ENCODE data around the gene GRIK4.
A peak's percentile ranks its signal among the peaks of the same experiment; 100 is the strongest.

Gene GRIK4

GRCh38 chr11:120883404-120884080, 372.0 kb downstream of the GRIK4 start:
- no peak for DNase-seq (ENCODE audit: low read depth)

DNA sequence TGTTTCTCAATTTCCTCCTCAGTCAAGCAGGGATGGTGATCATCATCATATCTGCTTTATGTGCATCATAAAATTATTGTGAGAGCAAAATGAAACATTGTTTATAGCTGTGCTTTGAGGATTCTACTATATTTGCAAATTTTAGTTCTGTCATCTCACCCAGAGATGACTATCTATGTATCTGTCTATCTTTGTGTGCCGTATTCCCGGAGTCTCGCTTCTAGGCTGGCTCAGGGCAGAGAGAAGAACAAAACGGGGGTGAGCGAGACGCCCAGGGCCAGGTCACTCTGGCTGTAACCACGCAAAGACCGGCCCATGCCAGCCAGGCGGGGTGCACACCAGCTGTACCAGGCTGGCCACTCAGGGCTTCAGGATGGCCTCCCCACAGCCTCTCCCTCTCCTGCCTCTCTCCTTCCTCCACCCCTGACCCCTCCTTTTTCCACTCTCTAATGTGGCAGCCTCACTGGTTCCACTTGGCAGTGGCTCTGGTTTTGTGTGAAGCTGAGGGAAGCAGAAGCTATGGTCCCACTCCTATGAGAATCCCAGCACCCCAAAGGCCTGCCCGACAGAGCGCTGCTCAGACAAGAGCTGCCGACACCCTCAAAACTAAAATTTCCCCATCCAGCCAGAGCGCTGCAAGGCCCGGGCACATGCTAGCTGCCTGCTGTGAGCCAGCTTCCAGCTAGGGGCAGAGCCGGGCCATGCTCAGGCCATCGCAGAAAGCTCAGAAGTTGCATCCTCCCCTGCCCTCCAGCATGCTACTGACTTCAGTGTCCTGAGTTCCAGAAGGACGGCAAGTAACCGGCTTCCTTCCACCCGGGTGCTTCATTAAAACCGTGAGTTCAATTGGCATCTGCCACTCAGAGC, 372.8 kb downstream of the GRIK4 start:
- DNase-seq (ENCODE audit: low read depth), result no peak

DNA sequence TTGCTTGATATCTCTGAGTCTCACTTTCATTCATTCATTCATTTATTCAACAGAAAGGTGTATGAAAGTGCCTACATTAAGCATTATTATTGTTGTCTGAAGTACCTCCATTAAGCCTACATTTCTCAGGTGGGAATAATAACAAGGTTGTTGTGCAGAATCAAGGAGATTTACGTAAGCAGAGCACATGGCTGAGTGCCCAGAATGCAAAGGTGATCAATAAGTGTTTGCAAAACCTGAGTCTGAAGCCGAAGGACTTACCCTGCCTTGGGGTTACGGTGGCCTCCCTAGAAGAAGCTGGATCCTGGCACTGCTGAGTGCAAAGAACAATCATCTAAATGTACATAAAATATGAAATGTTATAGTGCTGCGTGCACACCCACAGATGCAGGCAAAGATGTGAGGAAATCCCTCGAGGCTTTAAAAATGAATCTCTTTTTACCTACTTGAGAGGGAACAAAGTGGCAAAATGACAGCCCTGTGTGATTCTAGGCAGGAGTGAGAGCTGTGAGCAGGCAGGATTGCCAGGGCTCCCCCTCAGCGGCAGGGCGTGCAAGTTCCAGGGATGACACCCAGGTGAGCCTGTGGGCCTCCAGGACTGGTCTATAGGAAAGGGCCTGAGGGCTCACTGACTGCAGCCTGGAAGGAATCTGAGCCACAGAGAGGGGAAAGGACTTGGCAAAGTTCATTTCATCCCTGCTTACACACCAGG, 379.2 kb downstream of the GRIK4 start:
- DNase-seq (ENCODE audit: low read depth), result no peak

DNA sequence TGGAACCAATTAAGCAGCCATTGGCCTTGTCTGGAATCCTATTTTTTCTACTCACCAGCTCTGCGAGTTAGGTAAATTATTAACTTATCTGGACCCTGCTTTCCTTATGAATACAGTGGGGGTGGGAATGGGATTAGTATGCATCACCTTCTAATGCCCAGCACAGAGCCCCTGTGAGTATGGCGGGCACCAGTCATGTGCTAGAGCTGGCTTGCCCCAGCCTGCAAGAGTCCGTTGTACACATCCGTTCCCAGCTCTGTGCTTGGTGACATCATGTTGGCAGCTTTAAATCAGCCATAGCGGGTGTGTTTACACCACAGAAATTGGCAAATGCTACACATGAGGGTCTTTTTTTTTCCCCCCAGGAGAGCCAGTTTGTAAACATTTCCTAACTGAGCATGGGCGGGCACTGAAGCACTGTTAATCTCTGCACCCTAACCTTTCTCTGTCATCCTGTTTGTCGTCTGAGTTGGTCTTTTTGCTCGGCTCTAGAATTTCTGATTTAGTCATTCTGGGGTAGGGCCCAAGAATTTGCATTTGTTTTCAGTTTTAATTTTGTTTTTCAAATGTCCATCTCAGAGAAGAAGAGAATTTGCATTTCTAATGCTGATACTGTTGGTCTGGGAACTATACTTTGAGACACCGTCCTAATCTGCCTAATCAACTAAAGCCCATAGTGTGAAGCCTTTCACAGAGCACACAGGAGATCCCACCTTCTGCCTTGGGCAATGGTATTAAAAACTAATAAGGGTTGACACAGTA, 382.1 kb downstream of the GRIK4 start:
- no peak for DNase-seq (ENCODE audit: low read depth)

DNA sequence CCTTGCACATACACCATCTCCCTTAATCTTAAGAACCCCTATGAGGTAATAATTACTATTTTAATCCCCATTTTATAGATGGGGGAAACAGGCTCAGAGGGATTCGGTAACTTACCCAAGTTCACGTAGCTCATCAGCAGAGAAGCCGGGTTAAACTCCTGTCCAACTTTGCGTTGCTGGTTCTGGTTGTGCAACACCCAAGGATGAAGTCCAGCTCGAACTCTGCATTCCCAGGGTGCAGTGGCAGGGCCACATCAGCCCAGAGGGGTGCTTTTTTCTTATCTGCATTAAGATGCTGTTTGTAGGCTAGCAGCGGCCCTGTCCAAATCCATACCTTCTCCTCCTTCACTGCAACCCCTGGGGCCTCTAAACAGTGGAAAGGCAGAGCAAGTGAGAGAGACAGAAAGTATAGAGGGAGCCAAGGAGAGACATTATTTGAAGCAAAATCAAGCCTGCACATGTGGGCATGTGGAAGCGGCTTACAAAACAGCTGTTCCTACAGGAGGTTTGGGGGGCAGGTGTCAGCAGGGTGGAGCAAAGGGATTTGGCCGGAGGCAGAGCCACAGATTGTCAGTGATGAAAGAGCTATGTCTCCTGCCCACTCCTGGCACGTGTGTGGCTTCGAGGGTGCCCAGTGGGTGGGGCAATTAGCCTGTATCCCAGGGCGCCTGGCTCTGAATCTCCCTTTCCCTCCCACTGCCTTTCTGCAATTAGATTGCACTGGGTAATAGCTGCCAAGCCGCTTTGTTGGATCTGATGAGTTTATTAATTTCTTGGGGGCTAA, 382.8 kb downstream of the GRIK4 start:
- no peak for DNase-seq (ENCODE audit: low read depth)

DNA sequence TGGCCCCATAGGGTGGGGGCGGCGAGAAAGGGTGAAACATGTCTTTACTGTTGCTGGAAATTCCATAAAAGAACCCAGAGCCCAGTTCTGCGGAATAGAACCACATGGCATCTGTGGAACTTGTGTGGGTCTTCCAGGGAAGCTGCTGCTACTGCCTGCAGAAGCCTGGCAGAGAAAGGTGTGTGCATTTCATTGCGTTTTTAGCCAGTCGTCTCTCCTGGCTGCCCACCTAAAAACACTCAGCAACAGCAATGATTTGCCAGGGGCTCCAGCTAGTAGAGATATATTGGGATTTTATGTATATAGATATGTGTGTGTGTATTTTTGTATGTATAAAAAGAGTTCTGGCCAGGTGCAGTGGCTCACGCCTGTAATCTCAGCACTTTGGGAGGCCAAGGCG, 385.1 kb downstream of the GRIK4 start:
- no peak for DNase-seq (ENCODE audit: low read depth)

GRCh38 chr11:120898568-120898967, 387.0 kb downstream of the GRIK4 start:
- no peak for DNase-seq (ENCODE audit: low read depth)

DNA sequence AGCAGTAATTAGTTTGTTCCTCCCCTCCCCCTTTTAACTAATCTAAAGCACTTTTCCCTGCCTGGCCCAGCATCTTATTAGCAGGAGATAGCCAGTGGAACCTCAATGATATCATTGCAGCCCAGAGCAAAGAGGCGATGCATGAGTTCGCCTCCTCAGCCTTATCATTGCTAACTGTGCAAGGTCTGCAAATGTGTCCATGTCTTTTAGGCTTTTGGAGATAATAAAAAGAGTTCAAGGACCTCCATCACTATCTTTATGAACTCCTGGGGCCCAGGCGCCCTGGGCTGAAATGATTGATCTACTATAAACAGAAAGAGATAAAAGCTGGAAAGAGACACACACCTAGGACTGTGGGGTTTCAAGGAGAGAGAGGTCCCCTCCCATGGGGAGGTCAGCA, 388.2 kb downstream of the GRIK4 start:
- no peak for DNase-seq (ENCODE audit: low read depth)

DNA sequence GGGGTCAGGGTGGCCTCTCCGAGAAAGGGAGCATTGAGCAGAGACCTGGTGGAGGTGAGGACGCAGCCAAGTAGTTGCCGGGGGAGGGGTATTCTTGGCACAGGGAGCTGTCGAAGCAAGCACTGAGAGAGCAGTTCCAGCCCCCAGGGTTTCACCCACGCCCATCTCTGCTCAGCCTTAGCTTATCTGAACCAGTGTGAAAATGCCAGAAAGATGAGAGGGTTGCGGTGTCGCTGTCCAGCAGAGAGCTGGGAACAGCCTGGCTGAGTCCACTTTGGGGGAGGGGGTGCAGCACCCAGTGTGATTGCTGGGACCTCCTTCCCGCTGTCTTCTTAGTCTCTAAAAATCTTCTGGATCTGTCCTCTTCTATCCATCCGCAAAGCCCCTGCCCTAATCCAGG, 389.1 kb downstream of the GRIK4 start:
- DNase-seq (ENCODE audit: low read depth), result no peak

DNA sequence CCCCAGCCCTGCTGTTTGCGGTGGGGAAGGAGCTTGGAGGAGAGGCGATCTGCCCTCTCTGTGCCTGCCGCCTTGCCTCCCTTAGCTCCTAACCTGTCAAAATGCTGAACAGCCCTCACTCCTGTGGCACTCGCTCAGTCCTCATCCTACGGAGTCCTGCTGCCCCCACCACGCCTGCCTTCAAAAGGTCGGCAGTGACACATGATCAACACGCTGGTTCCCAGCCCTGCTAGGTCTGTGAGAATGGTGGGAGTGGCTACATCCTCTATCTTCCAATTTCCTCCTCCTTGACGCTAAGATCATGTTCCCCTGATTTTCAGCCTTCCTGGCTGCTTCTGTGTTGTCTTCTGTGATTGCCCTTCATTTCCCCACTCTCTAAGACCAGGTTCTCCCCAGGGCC, 392.1 kb downstream of the GRIK4 start:
- DNase-seq (ENCODE audit: low read depth), result no peak

GRCh38 chr11:120904116-120904515, 392.6 kb downstream of the GRIK4 start:
- DNase-seq (ENCODE audit: low read depth), result no peak

GRCh38 chr11:120906766-120907165, 395.2 kb downstream of the GRIK4 start:
- DNase-seq (ENCODE audit: low read depth), result no peak

DNA sequence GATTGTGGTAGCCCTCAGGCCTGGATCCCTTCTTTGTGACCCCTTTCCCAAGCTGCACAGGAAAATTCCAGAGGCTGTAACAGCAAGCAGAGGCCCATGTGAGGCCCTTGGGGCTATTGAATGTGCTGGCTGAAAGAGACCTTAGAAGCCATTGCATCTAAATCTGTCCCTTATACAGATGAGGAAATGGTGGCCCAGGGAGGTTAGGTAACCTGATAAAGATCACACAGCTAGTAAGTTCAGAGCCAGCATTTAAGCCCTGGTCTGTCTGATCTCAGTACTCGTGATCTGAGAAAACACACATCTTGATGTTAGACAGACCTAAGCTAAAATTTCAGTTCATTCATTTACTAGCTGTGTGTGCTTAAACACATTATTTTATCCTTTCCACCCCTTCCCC, 396.4 kb downstream of the GRIK4 start:
- no peak for DNase-seq (ENCODE audit: low read depth)

- DNase-seq (ENCODE audit: low read depth), result peak; percentile 1
Observed at GRCh38 chr11:120908461-120909181, 397.1 kb downstream of the GRIK4 start.

DNA sequence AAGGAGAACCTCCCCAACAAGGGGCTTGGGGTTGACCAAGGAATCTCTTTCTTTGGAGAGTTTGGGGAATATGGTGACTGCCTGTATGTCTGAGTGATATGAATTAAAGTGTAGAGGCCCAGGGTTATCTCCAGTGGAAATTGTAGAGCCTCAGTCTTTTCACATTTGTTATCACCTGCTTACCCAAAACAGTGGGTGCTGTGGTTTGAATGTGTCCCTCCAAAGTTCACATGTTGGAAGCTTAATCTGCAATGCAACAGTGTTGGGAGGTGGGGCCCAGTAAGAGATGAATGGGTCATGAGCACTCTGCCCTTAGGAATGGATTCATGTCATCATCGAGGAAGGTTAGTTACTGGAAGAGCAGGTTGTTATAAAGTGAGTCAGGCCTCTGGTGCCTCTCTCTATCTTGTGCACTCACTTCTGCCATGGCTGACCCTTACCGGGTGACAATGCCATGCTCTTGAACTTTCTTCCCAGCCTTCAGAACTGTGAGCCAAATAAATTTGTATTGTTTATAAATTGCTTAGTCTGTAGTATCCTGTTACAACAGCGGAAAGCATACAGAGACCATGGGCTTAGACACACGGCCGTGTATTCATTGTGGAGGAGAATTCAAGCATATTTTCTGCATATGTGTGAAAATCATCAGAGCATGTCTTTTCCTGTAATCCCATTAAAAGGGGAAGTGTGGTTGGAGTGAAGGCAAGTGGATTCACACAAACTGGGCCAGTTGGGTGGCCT, 398.3 kb downstream of the GRIK4 start:
- DNase-seq (ENCODE audit: low read depth), result no peak

- no peak for DNase-seq (ENCODE audit: low read depth)
Observed at GRCh38 chr11:120911943-120912342, 400.4 kb downstream of the GRIK4 start.

DNA sequence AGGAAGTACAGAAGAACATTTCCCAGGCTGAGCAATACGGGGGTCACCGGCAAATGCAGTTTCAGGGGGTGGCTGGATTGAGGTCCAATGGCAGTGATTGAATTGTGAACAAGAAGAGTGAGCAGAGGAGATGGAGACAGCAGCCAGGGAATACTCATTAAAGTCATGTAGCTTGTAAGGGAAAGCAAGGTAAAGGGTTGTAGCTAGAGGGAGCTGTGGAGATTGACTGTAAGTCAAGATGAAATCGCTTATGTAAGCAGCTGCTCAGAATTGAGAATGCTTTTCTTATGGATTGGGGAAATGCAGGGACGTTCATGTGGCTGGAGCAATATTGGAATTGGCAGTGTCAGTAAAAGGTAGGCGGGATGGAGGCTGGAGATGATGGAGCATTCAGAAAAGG, 401.0 kb downstream of the GRIK4 start:
- no peak for DNase-seq (ENCODE audit: low read depth)

GRCh38 chr11:120912915-120913314, 401.4 kb downstream of the GRIK4 start:
- DNase-seq (ENCODE audit: low read depth), result no peak

- DNase-seq (ENCODE audit: low read depth), result no peak
Observed at GRCh38 chr11:120914021-120914420, 402.5 kb downstream of the GRIK4 start.

- DNase-seq (ENCODE audit: low read depth), result no peak
Observed at GRCh38 chr11:120914601-120915000, 403.1 kb downstream of the GRIK4 start.

All from stimulated activated CD8-positive, alpha-beta memory T cell treated with anti-CD3 and anti-CD28 coated beads, Interleukin-15, amount 100 ng/mL, for 1 hour (primary cell).